ENCODE results near the gene PRR15L.
"Not testable (repeated sequence)": the region's sequence is repeated elsewhere in the genome, so short reads cannot be mapped to it uniquely, and the experiment has no call there.

Gene PRR15L

GRCh38 chr17:47941246-47942095 lies 16.2 kb downstream of the PRR15L start, which contains the start of gene PNPO:
Gene PNPO (plus strand): TSS chr17:47941571. CDS start chr17:47941676, 105 bp downstream.
- in situ Hi-C loops (cut with HindIII; ENCODE audit: low sequenced_read_pairs), result loop anchor here (5.0 kb wide), 2 partner anchors 51 to 79 kb away; no protein-coding TSS in a partner anchor

GRCh38 chr17:47937941-47938340 lies 19.7 kb downstream of the PRR15L start:
- in situ Hi-C loops (cut with HindIII; ENCODE audit: low sequenced_read_pairs), result no loop called here

- in situ Hi-C loops (cut with HindIII; ENCODE audit: low sequenced_read_pairs), result no loop called here
Observed at GRCh38 chr17:47935961-47936360, 21.7 kb downstream of the PRR15L start.

GRCh38 chr17:47935468-47935867 lies 22.2 kb downstream of the PRR15L start:
- in situ Hi-C loops (cut with HindIII; ENCODE audit: low sequenced_read_pairs), result not testable (repeated sequence)

GRCh38 chr17:47934856-47935255 lies 22.8 kb downstream of the PRR15L start:
- in situ Hi-C loops (cut with HindIII; ENCODE audit: low sequenced_read_pairs), result no loop called here

- in situ Hi-C loops (cut with HindIII; ENCODE audit: low sequenced_read_pairs), result no loop called here
Observed at GRCh38 chr17:47931848-47932247, 25.8 kb downstream of the PRR15L start.

- in situ Hi-C loops (cut with HindIII; ENCODE audit: low sequenced_read_pairs), result no loop called here
Observed at GRCh38 chr17:47929218-47930000, 28.3 kb downstream of the PRR15L start.

GRCh38 chr17:47928415-47928814 lies 29.3 kb downstream of the PRR15L start:
- in situ Hi-C loops (cut with HindIII; ENCODE audit: low sequenced_read_pairs), result no loop called here

GRCh38 chr17:47927821-47928400 lies 29.8 kb downstream of the PRR15L start:
- in situ Hi-C loops (cut with HindIII; ENCODE audit: low sequenced_read_pairs), result no loop called here

- in situ Hi-C loops (cut with HindIII; ENCODE audit: low sequenced_read_pairs), result no loop called here
Observed at GRCh38 chr17:47925678-47925988, 32.0 kb downstream of the PRR15L start.

- in situ Hi-C loops (cut with HindIII; ENCODE audit: low sequenced_read_pairs), result no loop called here
Observed at GRCh38 chr17:47924785-47925677, 32.7 kb downstream of the PRR15L start.

- in situ Hi-C loops (cut with HindIII; ENCODE audit: low sequenced_read_pairs), result not testable (repeated sequence)
Observed at GRCh38 chr17:47919889-47920288, 37.8 kb downstream of the PRR15L start.

- in situ Hi-C loops (cut with HindIII; ENCODE audit: low sequenced_read_pairs), result no loop called here
Observed at GRCh38 chr17:47918991-47919390, 38.7 kb downstream of the PRR15L start.

GRCh38 chr17:47918006-47918405 lies 39.7 kb downstream of the PRR15L start:
- in situ Hi-C loops (cut with HindIII; ENCODE audit: low sequenced_read_pairs), result no loop called here

GRCh38 chr17:47917581-47917980 lies 40.1 kb downstream of the PRR15L start:
- in situ Hi-C loops (cut with HindIII; ENCODE audit: low sequenced_read_pairs), result no loop called here

GRCh38 chr17:47916489-47917208 lies 41.0 kb downstream of the PRR15L start:
- in situ Hi-C loops (cut with HindIII; ENCODE audit: low sequenced_read_pairs), result no loop called here

GRCh38 chr17:47915776-47916398 lies 41.8 kb downstream of the PRR15L start:
- in situ Hi-C loops (cut with HindIII; ENCODE audit: low sequenced_read_pairs), result no loop called here

- in situ Hi-C loops (cut with HindIII; ENCODE audit: low sequenced_read_pairs), result no loop called here
Observed at GRCh38 chr17:47914306-47914948, 43.3 kb downstream of the PRR15L start.

GRCh38 chr17:47913050-47913449 lies 44.6 kb downstream of the PRR15L start:
- in situ Hi-C loops (cut with HindIII; ENCODE audit: low sequenced_read_pairs), result no loop called here

Data from endothelial cell of hepatic sinusoid (primary cell).